HEK293 (cell line): ENCODE measurements around the gene NOS1AP.

Source experiments
- CTCF ChIA-PET: fragments of 350-600 bp; formaldehyde crosslinking; extraction: SDS; loops from one replicate; lab custom pipeline; 2021; ENCODE audit warnings: antibody characterized with exemption; lab: Yijun Ruan, JAX
- POLR2A ChIA-PET: fragments of 300-600 bp; formaldehyde crosslinking; extraction: SDS; loops from one replicate; lab custom pipeline; 2020; ENCODE audit warnings: antibody characterized with exemption, inconsistent platforms; lab: Yijun Ruan, JAX
- H3K27ac ChIP-seq: fragments of 200-500 bp; sonication (Bioruptor generic); 2 replicates; pipeline ENCODE4 v1.5.1; 2014; ENCODE audit warnings: low read depth, low read length, control low read depth, inconsistent platforms; ENCODE audit errors: extremely low read depth
- H3K36me3 ChIP-seq, 2 experiments: fragments of 200-500 bp in 1 of 2; sonication (Bioruptor generic) in 1 of 2; 1 replicate in 1 of 2; 2 replicates in 1 of 2; pipeline ENCODE4 v1.5.1; 2014 to 2017; ENCODE audit warnings: inconsistent platforms in 2 of 2, low read length in 2 of 2; ENCODE audit not compliant: control insufficient read depth in 2 of 2, insufficient read depth in 1 of 2
- H3K4me1 ChIP-seq: fragments of 200-500 bp; sonication (Bioruptor generic); 2 replicates; pipeline ENCODE4 v1.5.1; 2014; ENCODE audit warnings: mild to moderate bottlenecking, low read length, inconsistent platforms; ENCODE audit not compliant: control insufficient read depth, insufficient read depth
- H3K4me3 ChIP-seq: 2 replicates; pipeline ENCODE4 v1.5.1; 2011; ENCODE audit warnings: low read depth, mild to moderate bottlenecking, control low read depth, low read length, moderate library complexity
- H3K9me3 ChIP-seq: fragments of 200-500 bp; sonication (Bioruptor generic); 2 replicates; pipeline ENCODE4 v1.5.1; 2014; ENCODE audit warnings: low read depth, low read length, inconsistent platforms; ENCODE audit not compliant: control insufficient read depth, insufficient read depth
- GLIS1 ChIP-seq: fragments of 450-650 bp; formaldehyde crosslinking; IDR thresholded peaks from 2 replicates; pipeline ENCODE4 v1.5.1; 2016; ENCODE audit warnings: missing biosample characterization, missing genetic modification characterization
- GLIS2 ChIP-seq: fragments of 450-650 bp; formaldehyde crosslinking; IDR thresholded peaks from 2 replicates; pipeline ENCODE4 v1.5.1; 2016; ENCODE audit warnings: missing biosample characterization, missing genetic modification characterization
- IKZF3 ChIP-seq: fragments of 450-650 bp; IDR thresholded peaks from 2 replicates; pipeline ENCODE4 v1.5.0; 2018; ENCODE audit warnings: missing biosample characterization, mild to moderate bottlenecking, missing genetic modification characterization, moderate library complexity
- KLF16 ChIP-seq: fragments of 450-650 bp; formaldehyde crosslinking; IDR thresholded peaks from 2 replicates; pipeline ENCODE4 v1.5.1; 2017; ENCODE audit warnings: missing biosample characterization, missing genetic modification characterization
- OSR2 ChIP-seq: fragments of 450-650 bp; formaldehyde crosslinking; IDR thresholded peaks from 2 replicates; pipeline ENCODE4 v1.5.1; 2016; ENCODE audit warnings: missing biosample characterization, missing genetic modification characterization
- OVOL3 ChIP-seq: fragments of 450-650 bp; formaldehyde crosslinking; IDR thresholded peaks from 2 replicates; pipeline ENCODE4 v1.5.1; 2016; ENCODE audit warnings: missing biosample characterization, missing genetic modification characterization
- PATZ1 ChIP-seq: fragments of 450-650 bp; formaldehyde crosslinking; IDR thresholded peaks from 2 replicates; pipeline ENCODE4 v1.5.1; 2016; ENCODE audit warnings: missing biosample characterization, missing genetic modification characterization
- PRDM10 ChIP-seq: fragments of 450-650 bp; formaldehyde crosslinking; IDR thresholded peaks from 2 replicates; pipeline ENCODE4 v1.5.1; 2016; ENCODE audit warnings: missing biosample characterization, missing genetic modification characterization
- PRDM4 ChIP-seq: fragments of 450-650 bp; formaldehyde crosslinking; IDR thresholded peaks from 2 replicates; pipeline ENCODE4 v1.5.1; 2017; ENCODE audit warnings: missing biosample characterization, missing genetic modification characterization
- SP7 ChIP-seq: fragments of 450-650 bp; formaldehyde crosslinking; IDR thresholded peaks from 2 replicates; pipeline ENCODE4 v1.5.1; 2016; ENCODE audit warnings: missing biosample characterization, missing genetic modification characterization
- ZBTB20 ChIP-seq: fragments of 450-650 bp; formaldehyde crosslinking; IDR thresholded peaks from 2 replicates; pipeline ENCODE4 v1.5.1; 2016; ENCODE audit warnings: missing biosample characterization, missing genetic modification characterization
- ZBTB44 ChIP-seq: fragments of 450-650 bp; IDR thresholded peaks from 2 replicates; pipeline ENCODE4 v1.5.1; 2018; ENCODE audit warnings: missing biosample characterization, mild to moderate bottlenecking, missing genetic modification characterization
- ZNF140 ChIP-seq: fragments of 450-650 bp; formaldehyde crosslinking; IDR thresholded peaks from 2 replicates; pipeline ENCODE4 v1.5.1; 2016; ENCODE audit warnings: missing biosample characterization, missing genetic modification characterization
- ZNF341 ChIP-seq: fragments of 450-650 bp; formaldehyde crosslinking; IDR thresholded peaks from 2 replicates; pipeline ENCODE4; 2016; ENCODE audit warnings: low read depth, missing biosample characterization, missing genetic modification characterization
- ZNF529 ChIP-seq: fragments of 450-650 bp; formaldehyde crosslinking; IDR thresholded peaks from 2 replicates; pipeline ENCODE4 v1.5.1; 2017; ENCODE audit warnings: missing genetic modification characterization, missing biosample characterization; ENCODE audit not compliant: insufficient replicate concordance
- ZNF600 ChIP-seq: fragments of 450-650 bp; formaldehyde crosslinking; IDR thresholded peaks from 2 replicates; pipeline ENCODE4 v1.5.1; 2016; ENCODE audit warnings: missing biosample characterization, missing genetic modification characterization
- ZNF629 ChIP-seq: fragments of 450-650 bp; formaldehyde crosslinking; IDR thresholded peaks from 2 replicates; pipeline ENCODE4 v1.5.1; 2017; ENCODE audit warnings: missing biosample characterization, missing genetic modification characterization
- ZNF660 ChIP-seq: fragments of 450-650 bp; IDR thresholded peaks from 2 replicates; pipeline ENCODE4 v1.5.1; 2018; ENCODE audit warnings: missing biosample characterization, mild to moderate bottlenecking, missing genetic modification characterization
- ZNF843 ChIP-seq: fragments of 450-650 bp; formaldehyde crosslinking; IDR thresholded peaks from 2 replicates; pipeline ENCODE4 v1.5.1; 2016; ENCODE audit warnings: missing biosample characterization, missing genetic modification characterization

The NOS1AP gene

GRCh38 chr1:162144853-162145252, 75.4 kb downstream of the NOS1AP start:
- Histone ChIP-seq H3K27ac (no peak overlapping the region), H3K36me3 (no peaks in the 10 kb centered on the region), H3K9me3 (no peaks in the 10 kb centered on the region), H3K4me3 (no peak overlapping the region), H3K4me1 (peaks cover 25% of the 10 kb centered on the region)
- TF ChIP-seq PRDM10 (tag by site-specific recombination), result peak; percentile 54; the same call in 1 of the 2 replicates
- no peak for TF ChIP-seq ZBTB20 (tag by site-specific recombination)
- 0 out of 2 replicates have a peak, but pooled peaks have one; percentile 9 for TF ChIP-seq ZNF660 (tag by site-specific recombination)
- no peak for TF ChIP-seq ZNF140 (tag by site-specific recombination)
- POLR2A ChIA-PET, result no interaction called here
- CTCF ChIA-PET, result interaction anchor here (0.7 to 1.1 kb wide), 2 partner anchors 11 to 174 kb away, joined by 3 read pairs; no protein-coding TSS in a partner anchor

GRCh38 chr1:162145280-162145965, 75.9 kb downstream of the NOS1AP start:
- H3K9me3 ChIP-seq, result no peaks in the 10 kb centered on the region
- no peak overlapping the region for H3K4me3 ChIP-seq
- H3K4me1 ChIP-seq, result peaks cover 25% of the 10 kb centered on the region
- POLR2A ChIA-PET, result interaction anchor here (1.0 to 1.6 kb wide), 2 partner anchors 9 to 13 kb away, joined by 3 to 5 read pairs; no protein-coding TSS in a partner anchor
- H3K27ac ChIP-seq, result peak overlapping the region; percentile 62
- CTCF ChIA-PET, result interaction anchor here (0.7 to 1.1 kb wide), 3 partner anchors 12 to 246 kb away, joined by 3 read pairs; no protein-coding TSS in a partner anchor
- no peaks in the 10 kb centered on the region for H3K36me3 ChIP-seq
- TF ChIP-seq PRDM4 (tag by site-specific recombination), result peak; percentile 97
- TF ChIP-seq KLF16 (tag by site-specific recombination), result no peak
- TF ChIP-seq OVOL3 (tag by site-specific recombination), result no peak
- TF ChIP-seq ZNF600, result peak; percentile 81
- TF ChIP-seq ZBTB44 (tag by site-specific recombination), result peak; percentile 95
- TF ChIP-seq ZNF843 (tag by site-specific recombination), result peak; percentile 65; the same call in 1 of the 2 replicates
- TF ChIP-seq GLIS2, result peak; percentile 30
- peak; percentile 95 for TF ChIP-seq GLIS1 (tag by site-specific recombination)
- TF ChIP-seq ZNF529 (tag by site-specific recombination), result no peak
- peak; percentile 92 for TF ChIP-seq PRDM10 (tag by site-specific recombination)
- peak; percentile 27; the same call in 1 of the 2 replicates for TF ChIP-seq ZNF660 (tag by site-specific recombination)
- peak; percentile 72 for TF ChIP-seq SP7 (tag by site-specific recombination)
- peak; percentile 58 for TF ChIP-seq PATZ1 (tag by site-specific recombination)
- TF ChIP-seq IKZF3 (tag by site-specific recombination), result peak; percentile 88
- TF ChIP-seq ZNF629 (tag by site-specific recombination), result peak; percentile 34; the same call in 1 of the 2 replicates
- TF ChIP-seq ZNF341, result 0 out of 2 replicates have a peak, but pooled peaks have one; percentile 49
- peak; percentile 98 for TF ChIP-seq OSR2 (tag by site-specific recombination)
- TF ChIP-seq ZBTB20 (tag by site-specific recombination), result peak; percentile 45
